CD4-positive, alpha-beta T cell treated with Interleukin-17A for 1 hour (primary cell): ENCODE data around the gene AUTS2.

Source experiments
- DNase-seq: peaks from one replicate; pipeline ENCODE4 v3.0.0-alpha.2; 2020

The AUTS2 gene

GRCh38 chr7:70699271-70699670 is 1101.0 kb downstream of the AUTS2 start:
- DNase-seq, result no peak

GRCh38 chr7:70700055-70700940 is 1102.0 kb downstream of the AUTS2 start:
- DNase-seq, result no peak

- no peak for DNase-seq
Observed at GRCh38 chr7:70700941-70701425, 1102.7 kb downstream of the AUTS2 start.

GRCh38 chr7:70701477-70701876 is 1103.2 kb downstream of the AUTS2 start:
- no peak for DNase-seq

GRCh38 chr7:70701991-70702390 is 1103.7 kb downstream of the AUTS2 start:
- no peak for DNase-seq

- no peak for DNase-seq
Observed at GRCh38 chr7:70703785-70704184, 1105.5 kb downstream of the AUTS2 start.

- DNase-seq, result no peak
Observed at GRCh38 chr7:70704831-70705346, 1106.6 kb downstream of the AUTS2 start.

- no peak for DNase-seq
Observed at GRCh38 chr7:70706204-70706603, 1107.9 kb downstream of the AUTS2 start.

- no peak for DNase-seq
Observed at GRCh38 chr7:70706698-70707097, 1108.4 kb downstream of the AUTS2 start.

GRCh38 chr7:70707823-70708243 is 1109.6 kb downstream of the AUTS2 start:
- no peak for DNase-seq

GRCh38 chr7:70710011-70710480 is 1111.8 kb downstream of the AUTS2 start:
- DNase-seq, result no peak

- DNase-seq, result no peak
Observed at GRCh38 chr7:70710651-70711050, 1112.4 kb downstream of the AUTS2 start.

- DNase-seq, result no peak
Observed at GRCh38 chr7:70711452-70711851, 1113.2 kb downstream of the AUTS2 start.

GRCh38 chr7:70712942-70713341 is 1114.7 kb downstream of the AUTS2 start:
- no peak for DNase-seq

- no peak for DNase-seq
Observed at GRCh38 chr7:70714506-70715038, 1116.3 kb downstream of the AUTS2 start.

GRCh38 chr7:70717553-70718329 is 1119.5 kb downstream of the AUTS2 start:
- no peak for DNase-seq

GRCh38 chr7:70719125-70719524 is 1120.8 kb downstream of the AUTS2 start:
- DNase-seq, result no peak

GRCh38 chr7:70720191-70720873 is 1122.1 kb downstream of the AUTS2 start:
- no peak for DNase-seq

GRCh38 chr7:70721500-70721899 is 1123.2 kb downstream of the AUTS2 start:
- DNase-seq, result no peak

- DNase-seq, result no peak
Observed at GRCh38 chr7:70723339-70723738, 1125.1 kb downstream of the AUTS2 start.

- DNase-seq, result no peak
Observed at GRCh38 chr7:70725448-70725847, 1127.2 kb downstream of the AUTS2 start.

- no peak for DNase-seq
Observed at GRCh38 chr7:70726294-70726693, 1128.0 kb downstream of the AUTS2 start.

- DNase-seq, result no peak
Observed at GRCh38 chr7:70726951-70727378, 1128.7 kb downstream of the AUTS2 start.
